D721Med (cell line): ENCODE data around the gene SGF29.

Source experiments
- DNase-seq: peaks from one replicate; pipeline ENCODE4 v3.0.0; 2011; ENCODE audit warnings: low spot score; ENCODE audit not compliant: insufficient read length
- FAIRE-seq: peaks from 2 replicates; lab custom pipeline; 2011; peaks lifted over from hg19 to GRCh38; lab: Jason Lieb, UNC
- CTCF ChIP-seq: IDR thresholded peaks from 2 replicates; pipeline ENCODE4 v1.5.1; 2012; ENCODE audit warnings: mild to moderate bottlenecking, control low read depth; ENCODE audit not compliant: insufficient read depth; ENCODE audit errors: missing control alignments

Gene SGF29

GRCh38 chr16:28537076-28537475 lies 16.6 kb upstream of the SGF29 start:
- TF ChIP-seq CTCF = no peak
- FAIRE-seq (no peak), DNase-seq (no peak)

GRCh38 chr16:28537964-28538732 lies 15.6 kb upstream of the SGF29 start:
- TF ChIP-seq CTCF = no peak
- DNase-seq (no peak), FAIRE-seq (no peak)

GRCh38 chr16:28538733-28539596 lies 14.8 kb upstream of the SGF29 start, which contains the start of gene NUPR1:
NUPR1 (minus strand) TSS chr16:28538974; CDS start chr16:28538907, 67 bp downstream.
- TF ChIP-seq CTCF = no peak
- DNase-seq = no peak
- no peak for FAIRE-seq

- FAIRE-seq (no peak), DNase-seq (no peak)
- TF ChIP-seq CTCF = no peak
Measured at GRCh38 chr16:28540346-28540745, 13.4 kb upstream of the SGF29 start.

- no peak for TF ChIP-seq CTCF
- DNase-seq = no peak
- FAIRE-seq = no peak
Measured at GRCh38 chr16:28542646-28543045, 11.1 kb upstream of the SGF29 start.

- no peak for FAIRE-seq
- TF ChIP-seq CTCF = no peak
Measured at GRCh38 chr16:28543072-28543471, 10.6 kb upstream of the SGF29 start.

More at GRCh38 chr16:28543072-28543471, 10.6 kb upstream of the SGF29 start:
- no peak for DNase-seq
